Embryonic facial prominence (tissue), 1 donor: ENCODE measurements around the gene LAPTM4A.
A peak's percentile ranks its signal among the peaks of the same experiment; 100 is the strongest.
"Not testable (repeated sequence)": the region's sequence is repeated elsewhere in the genome, so short reads cannot be mapped to it uniquely, and the experiment has no call there.

Experiments used
- DNase-seq: peaks from one replicate; pipeline ENCODE4 v3.0.0-alpha.2; 2016; ENCODE audit errors: extremely low spot score

LAPTM4A gene

GRCh38 chr2:20076757-20077156 is 25.3 kb upstream of the LAPTM4A start:
- no peak for DNase-seq

- no peak for DNase-seq
These were observed 23.5 kb upstream of the LAPTM4A start for GRCh38 chr2:20074901-20075300.

- not testable (repeated sequence) for DNase-seq
These were observed 22.7 kb upstream of the LAPTM4A start for GRCh38 chr2:20074046-20074648.

GRCh38 chr2:20073460-20073859 is 22.0 kb upstream of the LAPTM4A start:
- no peak for DNase-seq

GRCh38 chr2:20072436-20073158 is 21.2 kb upstream of the LAPTM4A start:
- DNase-seq: no peak

- peak; percentile 89 for DNase-seq
These were observed 20.3 kb upstream of the LAPTM4A start for GRCh38 chr2:20071397-20072383.

- no peak for DNase-seq
These were observed 18.3 kb upstream of the LAPTM4A start for GRCh38 chr2:20069756-20070155.

GRCh38 chr2:20067992-20068584 is 16.7 kb upstream of the LAPTM4A start:
- DNase-seq: no peak

GRCh38 chr2:20065885-20066602 is 14.6 kb upstream of the LAPTM4A start:
- no peak for DNase-seq

GRCh38 chr2:20064841-20065240 is 13.4 kb upstream of the LAPTM4A start:
- DNase-seq: no peak

GRCh38 chr2:20064421-20064820 is 13.0 kb upstream of the LAPTM4A start:
- DNase-seq: no peak

- peak; percentile 83 for DNase-seq
These were observed 11.5 kb upstream of the LAPTM4A start for GRCh38 chr2:20062615-20063545.

- DNase-seq: no peak
These were observed 10.5 kb upstream of the LAPTM4A start for GRCh38 chr2:20061940-20062339.

GRCh38 chr2:20061476-20061875 is 10.0 kb upstream of the LAPTM4A start:
- no peak for DNase-seq

GRCh38 chr2:20060106-20060505 is 8.7 kb upstream of the LAPTM4A start:
- DNase-seq: no peak

GRCh38 chr2:20057268-20057667 is 5.8 kb upstream of the LAPTM4A start:
- DNase-seq: no peak

GRCh38 chr2:20054931-20055330 is 3.5 kb upstream of the LAPTM4A start:
- DNase-seq: no peak

GRCh38 chr2:20054119-20054518 is 2.7 kb upstream of the LAPTM4A start:
- DNase-seq: no peak

- peak; percentile 73 for DNase-seq
These were observed 1.4 kb upstream of the LAPTM4A start for GRCh38 chr2:20052861-20053281.

GRCh38 chr2:20052229-20052851 is 912 bp upstream of the LAPTM4A start:
- peak; percentile 53 for DNase-seq
